Cardiac fibroblast (primary cell): Measurements from ENCODE around the gene CTSG.
"Not testable (repeated sequence)": the region's sequence is repeated elsewhere in the genome, so short reads cannot be mapped to it uniquely, and the experiment has no call there.

Source experiments
- DNase-seq, 2 donors: peaks; one replicate each; pipeline versions ENCODE4 v3.0.0 to v3.0.0-alpha.2; 2010; ENCODE audit warnings: low read depth in 2 of 2
- H3K4me3 ChIP-seq, 2 donors: replicated peaks in 1 of 2; 1 replicate in 1 of 2; 2 replicates in 1 of 2; pipeline ENCODE4 v1.5.1; 2011; ENCODE audit warnings: low read depth in 2 of 2, low read length in 2 of 2, mild to moderate bottlenecking in 2 of 2, moderate library complexity in 1 of 2
- CTCF ChIP-seq: IDR thresholded peaks from one replicate; pipeline ENCODE4 v1.5.1; 2011; ENCODE audit warnings: low read depth, mild to moderate bottlenecking, low read length, inconsistent platforms

CTSG gene

DNA sequence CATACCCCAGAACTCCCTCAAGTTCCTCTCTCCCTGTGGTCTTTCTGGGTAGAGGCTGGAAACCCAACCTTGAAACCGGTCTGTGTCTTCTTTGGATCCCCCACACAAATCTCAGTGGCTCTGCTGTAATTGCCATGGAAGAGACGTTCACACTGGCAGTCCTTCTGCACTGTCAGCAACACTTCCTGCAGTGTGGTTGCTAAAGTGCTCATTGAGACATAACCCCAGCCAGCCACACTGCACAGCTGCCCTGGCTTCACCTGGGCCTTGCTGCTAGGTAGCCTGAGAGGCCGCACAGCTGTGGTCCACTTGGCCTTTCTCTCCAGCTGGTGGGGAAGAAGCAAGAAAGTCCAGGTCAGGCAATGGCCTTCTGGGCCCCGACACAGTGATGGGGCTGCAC is 31.0 kb upstream of the CTSG start:
- DNase-seq: no peak
- H3K4me3 ChIP-seq: no peak overlapping the region

GRCh38 chr14:24606297-24606696 is 30.2 kb upstream of the CTSG start:
- TF ChIP-seq CTCF: no peak
- H3K4me3 ChIP-seq: no peak overlapping the region
- DNase-seq: no peak

More for the DNA sequence above, 31.0 kb upstream of the CTSG start:
- no peak for TF ChIP-seq CTCF

- DNase-seq: peak in 1 of 2 donors; percentile 1
- no peak overlapping the region for H3K4me3 ChIP-seq
- TF ChIP-seq CTCF: peak; percentile 39
Observed at GRCh38 chr14:24605435-24606190, 29.6 kb upstream of the CTSG start.

DNA sequence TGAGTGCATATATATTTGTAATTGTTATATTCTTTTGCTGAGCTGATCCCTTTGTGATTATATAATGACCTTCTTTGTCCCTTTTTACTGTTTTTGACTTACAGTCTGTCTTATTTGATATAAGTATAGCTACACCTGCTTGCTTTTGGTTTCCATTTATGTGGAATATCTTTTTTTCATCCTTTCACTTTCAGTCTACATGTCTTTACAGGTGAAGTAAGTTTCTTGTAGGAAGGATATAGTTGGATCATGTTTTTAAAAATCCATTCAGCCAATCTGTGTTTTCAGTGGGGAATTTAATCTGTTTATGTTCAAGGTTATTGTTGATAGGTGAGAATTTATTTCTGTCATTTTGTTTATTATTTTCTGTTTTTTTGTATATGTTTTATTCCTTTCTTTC is 21.4 kb upstream of the CTSG start:
- no peak for DNase-seq
- H3K4me3 ChIP-seq: no peak overlapping the region
- TF ChIP-seq CTCF: no peak

DNA sequence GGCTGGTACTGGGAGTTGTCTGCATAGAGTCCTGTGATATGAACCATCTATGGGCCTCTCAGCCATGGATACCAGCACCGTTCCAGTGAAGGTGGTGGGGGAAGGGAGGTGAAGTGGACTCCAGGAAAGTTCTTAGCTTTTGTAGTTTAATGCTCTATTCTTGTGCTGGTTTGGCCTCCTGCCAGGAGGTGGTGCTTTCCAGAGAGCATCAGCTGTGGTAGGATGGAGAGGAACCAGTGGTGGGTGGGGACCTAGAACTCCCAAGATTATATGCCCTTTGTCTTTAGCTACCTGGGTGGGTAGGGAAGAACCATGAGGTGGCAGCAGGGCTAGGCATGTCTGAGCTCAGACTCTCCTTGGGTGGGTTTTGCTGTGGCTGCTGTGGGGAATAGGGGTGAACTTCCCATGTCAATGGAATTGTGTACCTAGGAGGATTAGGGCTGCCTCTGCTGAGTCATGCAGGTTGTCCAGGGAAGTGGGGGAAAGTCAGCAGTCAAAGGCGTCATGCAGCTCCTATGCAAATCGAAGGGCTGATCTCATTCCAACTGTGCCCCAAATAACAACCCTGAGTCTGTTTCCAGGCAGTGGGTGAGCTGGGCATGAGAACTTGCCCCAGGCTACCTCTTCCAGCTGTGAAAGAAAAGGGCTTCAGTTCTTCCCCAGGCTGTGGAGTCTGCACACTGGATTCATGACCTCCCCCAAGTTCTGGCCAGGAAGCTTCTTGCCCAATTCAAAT is 19.2 kb upstream of the CTSG start:
- TF ChIP-seq CTCF: no peak
- H3K4me3 ChIP-seq: no peak overlapping the region
- no peak for DNase-seq

- not testable (repeated sequence) for H3K4me3 ChIP-seq, DNase-seq
Observed at GRCh38 chr14:24591004-24591403, 15.0 kb upstream of the CTSG start.

DNA sequence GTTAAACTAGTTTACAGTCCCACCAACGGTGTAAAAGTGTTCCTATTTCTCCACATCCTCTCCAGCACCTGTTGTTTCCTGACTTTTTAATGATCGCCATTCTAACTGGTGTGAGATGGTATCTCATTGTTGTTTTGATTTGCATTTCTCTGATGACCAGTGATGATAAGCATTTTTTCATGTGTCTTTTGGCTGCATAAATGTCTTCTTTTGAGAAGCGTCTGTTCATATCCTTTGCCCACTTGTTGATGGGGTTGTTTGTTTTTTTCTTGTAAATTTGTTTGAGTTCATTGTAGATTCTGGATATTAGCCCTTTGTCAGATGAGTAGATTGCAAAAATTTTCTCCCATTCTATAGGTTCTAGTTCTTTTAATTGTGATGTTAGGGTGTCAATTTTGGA is 8.4 kb upstream of the CTSG start:
- DNase-seq: not testable (repeated sequence)

More for the DNA sequence above, 8.4 kb upstream of the CTSG start:
- H3K4me3 ChIP-seq: not testable (repeated sequence)
